Neural cell (in vitro differentiated cells): Measurements from ENCODE around the gene ZHX3. TPM values are rescaled to one million over a fixed set of nuclear protein-coding genes. Genes with fewer than 3 reads are reported as not detected.

ENCODE experiments used
- H2AFZ ChIP-seq: fragments of 200-600, 300-800 bp; sonication (generic), shearing (Covaris generic); 2 replicates; pipeline ENCODE4 v1.6.0; 2014; ENCODE audit warnings: low read depth, mild to moderate bottlenecking, antibody characterized with exemption, low read length, moderate library complexity
- H3F3A ChIP-seq: fragments of 200-600 bp; shearing (Covaris generic); 2 replicates; pipeline ENCODE4 v1.6.1; 2016; ENCODE audit warnings: mild to moderate bottlenecking, moderate library complexity, mixed read lengths, antibody characterized with exemption, low read length; ENCODE audit not compliant: insufficient read depth, poor library complexity, severe bottlenecking
- H3K27ac ChIP-seq: fragments of 200-600, 300-800 bp; sonication (generic), shearing (Covaris generic); 2 replicates; pipeline ENCODE4 v1.5.1; 2014; ENCODE audit warnings: mild to moderate bottlenecking, low read length, moderate library complexity
- H3K27me3 ChIP-seq: fragments of 300-800, 200-600 bp; sonication (generic), shearing (Covaris generic); 2 replicates; pipeline ENCODE4 v1.6.0; 2014; ENCODE audit warnings: mild to moderate bottlenecking, low read depth, low read length, moderate library complexity; ENCODE audit not compliant: insufficient read depth
- H3K36me3 ChIP-seq: fragments of 300-800, 200-600 bp; sonication (generic), shearing (Covaris generic); 2 replicates; pipeline ENCODE4 v1.5.1; 2014; ENCODE audit warnings: mild to moderate bottlenecking, antibody characterized with exemption, low read length, moderate library complexity; ENCODE audit not compliant: insufficient read depth
- H3K4me2 ChIP-seq: fragments of 300-800, 200-600 bp; sonication (generic), shearing (Covaris generic); 2 replicates; pipeline ENCODE4 v1.6.0; 2014; ENCODE audit warnings: mild to moderate bottlenecking, low read length
- H3K4me3 ChIP-seq: fragments of 300-800, 200-600 bp; sonication (generic), shearing (Covaris generic); 2 replicates; pipeline ENCODE4 v1.5.1; 2014; ENCODE audit warnings: mild to moderate bottlenecking, low read length, moderate library complexity
- H3K79me2 ChIP-seq: fragments of 200-600 bp; shearing (Covaris generic); replicated peaks from 2 replicates; pipeline ENCODE4 v1.6.0; 2014; ENCODE audit warnings: mild to moderate bottlenecking, low read length, moderate library complexity; ENCODE audit not compliant: insufficient read depth
- H3K9ac ChIP-seq: fragments of 300-800, 200-600 bp; sonication (generic), shearing (Covaris generic); 2 replicates; pipeline ENCODE4 v1.6.1; 2016; ENCODE audit warnings: mild to moderate bottlenecking, low read length, mixed read lengths
- H3K9me2 ChIP-seq: fragments of 200-600 bp; shearing (Covaris generic); 2 replicates; pipeline ENCODE4 v1.6.1; 2016; ENCODE audit warnings: mild to moderate bottlenecking, low read length, mixed read lengths; ENCODE audit not compliant: insufficient read depth
- H3K9me3 ChIP-seq: fragments of 200-600, 300-800 bp; sonication (generic), shearing (Covaris generic); 2 replicates; pipeline ENCODE4 v1.6.1; 2016; ENCODE audit warnings: mild to moderate bottlenecking, mixed run types, low read length, moderate library complexity, mixed read lengths
- H4K20me1 ChIP-seq: fragments of 200-600 bp; shearing (Covaris generic); 2 replicates; pipeline ENCODE4 v1.6.1; 2016; ENCODE audit warnings: mild to moderate bottlenecking, mixed run types; ENCODE audit not compliant: insufficient read depth
- CTCF ChIP-seq: fragments of 450-650 bp; IDR thresholded peaks from 2 replicates; pipeline ENCODE4 v1.5.1; 2014; ENCODE audit warnings: antibody characterized with exemption, mild to moderate bottlenecking, moderate library complexity; ENCODE audit not compliant: poor library complexity, severe bottlenecking
- EP300 ChIP-seq: fragments of 450-650 bp; conservative IDR thresholded peaks from 2 replicates; pipeline ENCODE4 v1.6.1; 2014; ENCODE audit warnings: antibody characterized with exemption, mild to moderate bottlenecking, moderate library complexity; ENCODE audit not compliant: poor library complexity, severe bottlenecking
- EZH2 ChIP-seq: fragments of 200-600, 300-800 bp; shearing (Covaris generic), sonication (generic); IDR thresholded peaks from 2 replicates; pipeline ENCODE4 v1.6.1; 2014; ENCODE audit warnings: antibody characterized with exemption, low read length, borderline replicate concordance, mild to moderate bottlenecking; ENCODE audit not compliant: insufficient read depth, poor library complexity, severe bottlenecking
- MXI1 ChIP-seq: fragments of 450-650 bp; conservative IDR thresholded peaks from 2 replicates; pipeline ENCODE4 v1.6.1; 2014; ENCODE audit warnings: antibody characterized with exemption, mild to moderate bottlenecking; ENCODE audit not compliant: poor library complexity, severe bottlenecking
- POLR2AphosphoS5 ChIP-seq: IDR thresholded peaks from 2 replicates; pipeline ENCODE4 v1.6.1; 2012
- RAD21 ChIP-seq: fragments of 450-650 bp; conservative IDR thresholded peaks from 2 replicates; pipeline ENCODE4 v1.6.1; 2014; ENCODE audit warnings: antibody characterized with exemption, mild to moderate bottlenecking, moderate library complexity
- REST ChIP-seq: IDR thresholded peaks from 2 replicates; pipeline ENCODE4 v1.6.1; 2012; ENCODE audit warnings: borderline replicate concordance
- SMC3 ChIP-seq: fragments of 450-650 bp; conservative IDR thresholded peaks from 2 replicates; pipeline ENCODE4 v1.6.1; 2014; ENCODE audit warnings: antibody characterized with exemption, mild to moderate bottlenecking, moderate library complexity; ENCODE audit not compliant: poor library complexity
- TAF1 ChIP-seq: IDR thresholded peaks from 2 replicates; pipeline ENCODE4 v1.6.1; 2012; ENCODE audit warnings: low read depth
- polyA plus RNA-seq: library from polyadenylated mRNA; depleted of rRNA; stranded (reverse); fragments of >200 nt; gene quantifications from 2 replicates; pipeline ENCODE4 v1.2.3, GENCODE V29; 2014

The ZHX3 gene
- polyA plus RNA-seq, 1 donor from 2014 or later = 10.3 TPM

GRCh38 chr20:41334443-41335421, 17.2 kb upstream of the ZHX3 start:
- Histone ChIP-seq H3K79me2 (no peaks in the 10 kb centered on the region), H3K4me3 (no peak overlapping the region), H3K27me3 (no peaks in the 10 kb centered on the region), H3F3A (no peaks in the 10 kb centered on the region), H3K4me2 (no peak overlapping the region), H3K27ac (no peak overlapping the region), H3K9ac (no peak overlapping the region), H3K9me2 (no peaks in the 10 kb centered on the region), H4K20me1 (no peaks in the 10 kb centered on the region), H3K36me3 (no peaks in the 10 kb centered on the region), H2AFZ (no peak overlapping the region), H3K9me3 (no peaks in the 10 kb centered on the region)
- no peak for TF ChIP-seq TAF1
- no peak for TF ChIP-seq REST
- TF ChIP-seq MXI1 = no peak
- no peak for TF ChIP-seq POLR2AphosphoS5
- TF ChIP-seq RAD21 = no peak
- TF ChIP-seq SMC3 = no peak
- no peak for TF ChIP-seq EZH2
- TF ChIP-seq EP300 = no peak
- no peak for TF ChIP-seq CTCF

- no peak for TF ChIP-seq MXI1
- TF ChIP-seq EZH2 = no peak
- no peak for TF ChIP-seq RAD21
- no peak for TF ChIP-seq REST
- no peak for TF ChIP-seq CTCF
- TF ChIP-seq SMC3 = no peak
- no peak for TF ChIP-seq EP300
- no peak for TF ChIP-seq POLR2AphosphoS5
- no peak for TF ChIP-seq TAF1
- Histone ChIP-seq H4K20me1 (no peaks in the 10 kb centered on the region), H2AFZ (no peak overlapping the region), H3K36me3 (no peaks in the 10 kb centered on the region), H3K4me3 (no peak overlapping the region), H3K79me2 (no peaks in the 10 kb centered on the region), H3K9me3 (no peaks in the 10 kb centered on the region), H3K27me3 (no peaks in the 10 kb centered on the region), H3K27ac (no peak overlapping the region), H3F3A (no peaks in the 10 kb centered on the region), H3K9ac (no peak overlapping the region), H3K9me2 (no peaks in the 10 kb centered on the region), H3K4me2 (no peak overlapping the region)
Measured at GRCh38 chr20:41334036-41334435, 16.5 kb upstream of the ZHX3 start.
